Esophagus muscularis mucosa (tissue), 3 donors: Measurements from ENCODE around the gene RUNX1.

Experiments used
- POLR2A ChIP-seq: fragments of 450-650 bp; IDR thresholded peaks from one replicate; pipeline ENCODE4 v1.6.1; 2017; ENCODE audit warnings: antibody characterized with exemption, moderate library complexity, mild to moderate bottlenecking, low read depth
- TF ChIP-seq, protein P1 (sequence below), 3 experiments: fragments of 200-600 bp in 2 of 3; fragments of 450-650 bp in 1 of 3; sonication (generic) in 2 of 3; IDR thresholded peaks; one replicate each; pipeline ENCODE4 v1.5.1; 2017 to 2019; ENCODE audit warnings: antibody characterized with exemption in 3 of 3, mild to moderate bottlenecking in 2 of 3, moderate library complexity in 1 of 3

- TF ChIP-seq, protein P1, sequence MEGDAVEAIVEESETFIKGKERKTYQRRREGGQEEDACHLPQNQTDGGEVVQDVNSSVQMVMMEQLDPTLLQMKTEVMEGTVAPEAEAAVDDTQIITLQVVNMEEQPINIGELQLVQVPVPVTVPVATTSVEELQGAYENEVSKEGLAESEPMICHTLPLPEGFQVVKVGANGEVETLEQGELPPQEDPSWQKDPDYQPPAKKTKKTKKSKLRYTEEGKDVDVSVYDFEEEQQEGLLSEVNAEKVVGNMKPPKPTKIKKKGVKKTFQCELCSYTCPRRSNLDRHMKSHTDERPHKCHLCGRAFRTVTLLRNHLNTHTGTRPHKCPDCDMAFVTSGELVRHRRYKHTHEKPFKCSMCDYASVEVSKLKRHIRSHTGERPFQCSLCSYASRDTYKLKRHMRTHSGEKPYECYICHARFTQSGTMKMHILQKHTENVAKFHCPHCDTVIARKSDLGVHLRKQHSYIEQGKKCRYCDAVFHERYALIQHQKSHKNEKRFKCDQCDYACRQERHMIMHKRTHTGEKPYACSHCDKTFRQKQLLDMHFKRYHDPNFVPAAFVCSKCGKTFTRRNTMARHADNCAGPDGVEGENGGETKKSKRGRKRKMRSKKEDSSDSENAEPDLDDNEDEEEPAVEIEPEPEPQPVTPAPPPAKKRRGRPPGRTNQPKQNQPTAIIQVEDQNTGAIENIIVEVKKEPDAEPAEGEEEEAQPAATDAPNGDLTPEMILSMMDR (IDR thresholded peaks at IDR 0.05), result no peak
- TF ChIP-seq POLR2A, result no peak
These were observed 23.9 kb upstream of the RUNX1 start for GRCh38 chr21:35072960-35073359.
